Caco-2 (cell line): ENCODE measurements around the gene SRD5A1. TPM values are rescaled to one million over a fixed set of nuclear protein-coding genes. Genes with fewer than 3 reads are reported as not detected.

Source experiments
- BruUV-seq: library from RNA; stranded (reverse); fragments of 400-500 nt; replicated peaks from 2 replicates; lab custom pipeline; 2021; lab: Mats Ljungman, UMichigan
- CTCF ChIA-PET: fragments of 300-600 bp; sonication (Branson Sonifier 250); formaldehyde crosslinking; loops from one replicate; lab custom pipeline; 2022; ENCODE audit warnings: antibody characterized with exemption; lab: Charles Lee
- POLR2A ChIA-PET: fragments of 300-600 bp; sonication (Branson Sonifier 250); formaldehyde crosslinking; loops from one replicate; lab custom pipeline; 2022; ENCODE audit warnings: antibody characterized with exemption; lab: Charles Lee
- DNase-seq, 2 experiments: peaks; one replicate each; pipeline versions ENCODE4 v3.0.0 to v3.0.0-alpha.2; 2020 to 2022
- H3K27me3 ChIP-seq: replicated peaks from 2 replicates; pipeline ENCODE4 v1.6.0; 2011; ENCODE audit warnings: low read length; ENCODE audit not compliant: control insufficient read depth, insufficient read depth
- H3K36me3 ChIP-seq: 2 replicates; pipeline ENCODE4 v1.5.1; 2011; ENCODE audit warnings: low read length; ENCODE audit not compliant: control insufficient read depth, insufficient read depth
- H3K4me1 ChIP-seq: fragments of 250-450 bp; sonication (Bioruptor Pico); 2 replicates; pipeline ENCODE4 v1.5.1; 2020; ENCODE audit warnings: mild to moderate bottlenecking
- H3K4me3 ChIP-seq: 2 replicates; pipeline ENCODE4 v1.5.1; 2011; ENCODE audit warnings: low read depth, mild to moderate bottlenecking, control low read depth, low read length
- H3K9me3 ChIP-seq: fragments of 250-450 bp; sonication (Bioruptor Pico); 2 replicates; pipeline ENCODE4 v1.5.1; 2020; ENCODE audit warnings: mild to moderate bottlenecking, moderate library complexity
- H3K27ac Mint-ChIP-seq: one replicate; pipeline ENCODE4 v1.8.0; 2022; ENCODE audit warnings: mixed read lengths; ENCODE audit not compliant: unreplicated experiment
- H3K27me3 Mint-ChIP-seq: one replicate; pipeline ENCODE4 v1.8.0; 2022; ENCODE audit warnings: mixed read lengths; ENCODE audit not compliant: insufficient read depth, unreplicated experiment
- H3K36me3 Mint-ChIP-seq: one replicate; pipeline ENCODE4 v1.8.0; 2022; ENCODE audit warnings: mild to moderate bottlenecking, mixed read lengths; ENCODE audit not compliant: insufficient read depth, unreplicated experiment
- H3K4me1 Mint-ChIP-seq: one replicate; pipeline ENCODE4 v1.8.0; 2022; ENCODE audit warnings: low read depth, mixed read lengths; ENCODE audit not compliant: unreplicated experiment
- H3K4me3 Mint-ChIP-seq: one replicate; pipeline ENCODE4 v1.8.0; 2022; ENCODE audit warnings: mild to moderate bottlenecking, moderate library complexity, mixed read lengths; ENCODE audit not compliant: unreplicated experiment
- H3K9me3 Mint-ChIP-seq: one replicate; pipeline ENCODE4 v1.8.0; 2022; ENCODE audit warnings: mixed read lengths; ENCODE audit not compliant: unreplicated experiment
- CTCF ChIP-seq, 2 experiments: fragments of 200-600 bp in 1 of 2; IDR thresholded peaks; 1 replicate in 1 of 2; 2 replicates in 1 of 2; pipeline versions ENCODE4 v1.5.1 to v1.8.0; 2011 to 2022; ENCODE audit warnings: antibody characterized with exemption in 1 of 2, control low read depth in 1 of 2, inconsistent platforms in 1 of 2, low read depth in 1 of 2, low read length in 1 of 2, mild to moderate bottlenecking in 1 of 2, moderate library complexity in 1 of 2; ENCODE audit not compliant: insufficient read depth in 1 of 2, severe bottlenecking in 1 of 2, unreplicated experiment in 1 of 2
- intact Hi-C: fragments of 100-400 bp; cut with micrococcal nuclease; formaldehyde crosslinking; loops from one replicate; pipeline ENCODE4 v1.10.0; 2022; ENCODE audit not compliant: unreplicated experiment
- total RNA-seq: library from RNA; stranded (reverse); gene quantifications from 2 replicates; pipeline ENCODE4 v1.2.3, GENCODE V29; 2022

SRD5A1 gene
- total RNA-seq, 1 experiment from 2014 or later, result 19.4 TPM

GRCh38 chr5:6674886-6675285, 41.6 kb downstream of the SRD5A1 start:
- Histone ChIP-seq H3K9me3 (no peaks in the 10 kb centered on the region), H3K4me3 (no peak overlapping the region), H3K36me3 (no peaks in the 10 kb centered on the region), H3K27me3 (no peaks in the 10 kb centered on the region), H3K4me1 (no peaks in the 10 kb centered on the region)
- no peak overlapping the region for H3K27ac Mint-ChIP-seq
- CTCF ChIA-PET, result no interaction called here
- POLR2A ChIA-PET, result no interaction called here
- no peaks in the 10 kb centered on the region for H3K36me3 Mint-ChIP-seq
- H3K27me3 Mint-ChIP-seq, result no peaks in the 10 kb centered on the region
- no peak for TF ChIP-seq CTCF (IDR thresholded peaks at IDR 0.05; ENCODE audit: insufficient read depth in 1 of 2, low read depth in 1 of 2, low read length in 1 of 2, severe bottlenecking in 1 of 2, unreplicated experiment in 1 of 2)
- BruUV-seq, result no TSS peak
- DNase-seq, result no peak
- intact Hi-C loops, result no loop called here
- H3K9me3 Mint-ChIP-seq, result no peaks in the 10 kb centered on the region
- H3K4me1 Mint-ChIP-seq, result no peaks in the 10 kb centered on the region
- H3K4me3 Mint-ChIP-seq, result no peak overlapping the region

DNA sequence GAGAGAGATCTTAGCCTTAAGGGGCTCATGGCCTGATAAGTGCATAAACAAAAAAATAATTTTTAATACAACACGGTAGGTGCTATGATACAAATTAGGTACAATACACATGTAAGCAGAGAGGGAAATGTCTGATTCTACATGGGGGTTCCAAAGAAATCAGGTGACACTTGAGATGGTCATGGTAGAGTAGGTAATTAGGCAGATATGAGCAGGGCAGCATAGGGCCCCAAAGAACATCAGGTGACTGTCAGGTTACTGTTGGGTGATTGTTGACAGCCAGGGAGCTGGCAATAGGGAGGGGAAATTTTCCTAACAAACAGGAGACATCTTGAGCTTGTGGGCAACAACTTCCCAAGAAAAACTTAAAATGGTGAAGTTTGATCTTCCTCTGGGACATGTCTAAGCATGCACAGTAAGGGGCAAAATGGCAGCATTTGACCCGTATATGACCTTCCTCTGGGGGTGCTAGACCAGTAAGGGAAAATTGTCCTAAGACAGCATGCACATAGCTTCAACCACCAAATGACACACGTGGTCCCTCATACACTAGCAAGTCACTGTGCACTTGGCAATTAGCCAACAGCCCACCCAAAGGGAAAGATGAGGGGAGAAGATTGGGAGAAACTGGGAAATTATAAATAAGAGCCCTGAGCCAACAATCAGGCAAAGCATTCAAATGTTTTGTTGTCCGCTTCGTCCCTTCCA, 42.7 kb downstream of the SRD5A1 start:
- POLR2A ChIA-PET, result no interaction called here
- no peaks in the 10 kb centered on the region for H3K27me3 ChIP-seq
- no peaks in the 10 kb centered on the region for H3K4me1 Mint-ChIP-seq
- no peaks in the 10 kb centered on the region for H3K27me3 Mint-ChIP-seq
- no peak for TF ChIP-seq CTCF (IDR thresholded peaks at IDR 0.05; ENCODE audit: insufficient read depth in 1 of 2, low read depth in 1 of 2, low read length in 1 of 2, severe bottlenecking in 1 of 2, unreplicated experiment in 1 of 2)
- no peaks in the 10 kb centered on the region for H3K4me1 ChIP-seq
- no peaks in the 10 kb centered on the region for H3K36me3 Mint-ChIP-seq
- intact Hi-C loops, result no loop called here
- no peak overlapping the region for H3K4me3 Mint-ChIP-seq
- CTCF ChIA-PET, result no interaction called here
- no peak overlapping the region for H3K4me3 ChIP-seq
- H3K27ac Mint-ChIP-seq, result no peak overlapping the region
- H3K9me3 ChIP-seq, result no peaks in the 10 kb centered on the region
- no peak for DNase-seq
- no peaks in the 10 kb centered on the region for H3K36me3 ChIP-seq
- H3K9me3 Mint-ChIP-seq, result no peaks in the 10 kb centered on the region
- no TSS peak for BruUV-seq

- Histone ChIP-seq H3K36me3 (no peaks in the 10 kb centered on the region), H3K4me3 (no peak overlapping the region), H3K4me1 (no peaks in the 10 kb centered on the region), H3K9me3 (no peaks in the 10 kb centered on the region), H3K27me3 (no peaks in the 10 kb centered on the region)
- ChIA-PET POLR2A (no interaction called here), CTCF (no interaction called here)
- Mint-ChIP-seq H3K27ac (no peak overlapping the region), H3K27me3 (peaks cover 2% of the 10 kb centered on the region), H3K9me3 (no peaks in the 10 kb centered on the region), H3K36me3 (no peaks in the 10 kb centered on the region), H3K4me1 (no peaks in the 10 kb centered on the region), H3K4me3 (no peak overlapping the region)
- DNase-seq, result no peak
- no peak for TF ChIP-seq CTCF (IDR thresholded peaks at IDR 0.05; ENCODE audit: insufficient read depth in 1 of 2, low read depth in 1 of 2, low read length in 1 of 2, severe bottlenecking in 1 of 2, unreplicated experiment in 1 of 2)
- intact Hi-C loops, result no loop called here
- no TSS peak for BruUV-seq
These were observed 43.5 kb downstream of the SRD5A1 start for GRCh38 chr5:6676702-6677101.
